GM23248 (cell line): ENCODE data around the gene C16orf92.

ENCODE experiments used
- EZH2 ChIP-seq: fragments of 200-600 bp; sonication (generic); IDR thresholded peaks from 2 replicates; pipeline ENCODE4 v1.6.1; 2018; ENCODE audit warnings: antibody characterized with exemption, mild to moderate bottlenecking; ENCODE audit not compliant: insufficient read depth, poor library complexity, severe bottlenecking
- EZH2phosphoT487 ChIP-seq: fragments of 200-600 bp; sonication (generic); IDR thresholded peaks from 2 replicates; pipeline ENCODE4 v1.6.1; 2018; ENCODE audit warnings: antibody characterized with exemption, moderate library complexity, mild to moderate bottlenecking, low read depth; ENCODE audit not compliant: insufficient read depth

- TF ChIP-seq EZH2 = no peak
- no peak for TF ChIP-seq EZH2phosphoT487
These were observed 2.2 kb downstream of the C16orf92 start for GRCh38 chr16:30025156-30025555.
